ENCODE results near the gene SHB.

DNA sequence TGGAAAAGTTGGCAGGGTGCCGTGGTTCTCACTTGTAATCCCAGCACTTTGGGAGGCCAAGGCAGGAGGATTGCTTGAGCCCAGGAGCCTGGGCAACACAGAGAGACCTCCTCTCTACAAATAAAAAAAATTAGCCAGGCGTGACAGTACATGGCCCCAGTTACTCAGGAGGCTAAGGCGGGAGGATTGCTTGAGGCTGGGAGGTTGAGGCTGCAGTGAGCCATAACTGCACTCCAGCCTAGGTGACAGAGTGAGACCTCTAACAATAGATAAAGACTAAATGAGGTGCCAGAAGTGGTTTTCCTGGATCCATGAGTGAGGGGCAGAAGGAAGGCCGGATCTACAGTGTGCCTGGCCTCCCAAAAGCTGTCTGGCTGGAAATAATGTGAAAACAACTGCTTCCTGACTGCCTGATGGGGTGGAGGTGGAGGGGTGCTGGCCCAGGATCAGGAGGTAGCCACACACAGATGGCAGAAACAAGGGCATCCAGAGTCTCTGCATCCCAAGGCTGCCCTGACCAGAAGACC, 4.1 kb downstream of the SHB start:
- TF ChIP-seq POLR2AphosphoS5 (IDR thresholded peaks at IDR 0.05; ENCODE audit: low read depth, low read length) (no peak), SIN3A (IDR thresholded peaks at IDR 0.05; ENCODE audit: borderline replicate concordance, insufficient read depth, low read length) (no peak)
- TF ChIP-seq, protein P1, sequence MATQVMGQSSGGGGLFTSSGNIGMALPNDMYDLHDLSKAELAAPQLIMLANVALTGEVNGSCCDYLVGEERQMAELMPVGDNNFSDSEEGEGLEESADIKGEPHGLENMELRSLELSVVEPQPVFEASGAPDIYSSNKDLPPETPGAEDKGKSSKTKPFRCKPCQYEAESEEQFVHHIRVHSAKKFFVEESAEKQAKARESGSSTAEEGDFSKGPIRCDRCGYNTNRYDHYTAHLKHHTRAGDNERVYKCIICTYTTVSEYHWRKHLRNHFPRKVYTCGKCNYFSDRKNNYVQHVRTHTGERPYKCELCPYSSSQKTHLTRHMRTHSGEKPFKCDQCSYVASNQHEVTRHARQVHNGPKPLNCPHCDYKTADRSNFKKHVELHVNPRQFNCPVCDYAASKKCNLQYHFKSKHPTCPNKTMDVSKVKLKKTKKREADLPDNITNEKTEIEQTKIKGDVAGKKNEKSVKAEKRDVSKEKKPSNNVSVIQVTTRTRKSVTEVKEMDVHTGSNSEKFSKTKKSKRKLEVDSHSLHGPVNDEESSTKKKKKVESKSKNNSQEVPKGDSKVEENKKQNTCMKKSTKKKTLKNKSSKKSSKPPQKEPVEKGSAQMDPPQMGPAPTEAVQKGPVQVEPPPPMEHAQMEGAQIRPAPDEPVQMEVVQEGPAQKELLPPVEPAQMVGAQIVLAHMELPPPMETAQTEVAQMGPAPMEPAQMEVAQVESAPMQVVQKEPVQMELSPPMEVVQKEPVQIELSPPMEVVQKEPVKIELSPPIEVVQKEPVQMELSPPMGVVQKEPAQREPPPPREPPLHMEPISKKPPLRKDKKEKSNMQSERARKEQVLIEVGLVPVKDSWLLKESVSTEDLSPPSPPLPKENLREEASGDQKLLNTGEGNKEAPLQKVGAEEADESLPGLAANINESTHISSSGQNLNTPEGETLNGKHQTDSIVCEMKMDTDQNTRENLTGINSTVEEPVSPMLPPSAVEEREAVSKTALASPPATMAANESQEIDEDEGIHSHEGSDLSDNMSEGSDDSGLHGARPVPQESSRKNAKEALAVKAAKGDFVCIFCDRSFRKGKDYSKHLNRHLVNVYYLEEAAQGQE (IDR thresholded peaks at IDR 0.05; ENCODE audit: insufficient read depth in 1 of 2, low read depth in 2 of 2, low read length in 2 of 2), result no peak
